Loucy (cell line): ENCODE data around the gene PPIL1.
A peak's percentile ranks its signal among the peaks of the same experiment; 100 is the strongest.

Experiments used
- H2AFZ ChIP-seq: fragments of 200-600 bp; sonication (generic); 2 replicates; pipeline ENCODE4 v1.6.0; 2016; ENCODE audit warnings: antibody characterized with exemption, mild to moderate bottlenecking, low read length, moderate library complexity
- H3F3A ChIP-seq: fragments of 200-600 bp; 2 replicates; pipeline ENCODE4 v1.6.0; 2016; ENCODE audit warnings: antibody characterized with exemption, low read depth, mild to moderate bottlenecking
- H3K27me3 ChIP-seq: fragments of 200-600 bp; sonication (generic); 2 replicates; pipeline ENCODE4 v1.6.1; 2014; ENCODE audit warnings: low read length, mild to moderate bottlenecking; ENCODE audit not compliant: insufficient read depth, poor library complexity, severe bottlenecking
- H3K36me3 ChIP-seq: fragments of 200-600 bp; sonication (generic); 2 replicates; pipeline ENCODE4 v1.6.1; 2016; ENCODE audit warnings: low read length; ENCODE audit not compliant: insufficient read depth
- H3K4me1 ChIP-seq: fragments of 200-600 bp; sonication (generic); 2 replicates; pipeline ENCODE4 v1.5.1; 2014; ENCODE audit warnings: low read length, mild to moderate bottlenecking; ENCODE audit not compliant: insufficient read depth, poor library complexity, severe bottlenecking
- H3K4me2 ChIP-seq: fragments of 200-600 bp; sonication (generic); 2 replicates; pipeline ENCODE4 v1.6.0; 2014; ENCODE audit warnings: antibody characterized with exemption, low read length, low read depth, mild to moderate bottlenecking; ENCODE audit not compliant: poor library complexity, severe bottlenecking
- H3K4me3 ChIP-seq: fragments of 200-600 bp; sonication (generic); 2 replicates; pipeline ENCODE4 v1.5.1; 2014; ENCODE audit warnings: low read length, mild to moderate bottlenecking, mixed read lengths; ENCODE audit not compliant: poor library complexity, severe bottlenecking
- H3K79me2 ChIP-seq: fragments of 200-600 bp; sonication (generic); 2 replicates; pipeline ENCODE4 v1.6.1; 2014; ENCODE audit warnings: low read length; ENCODE audit not compliant: insufficient read depth
- H3K9ac ChIP-seq: fragments of 200-600 bp; sonication (generic); 2 replicates; pipeline ENCODE4 v1.6.0; 2014; ENCODE audit warnings: mild to moderate bottlenecking, low read depth, low read length, moderate library complexity; ENCODE audit not compliant: poor library complexity, severe bottlenecking
- H3K9me2 ChIP-seq: fragments of 200-600 bp; sonication (generic); replicated peaks from 2 replicates; pipeline ENCODE4 v1.6.1; 2016; ENCODE audit warnings: low read depth, low read length, mixed read lengths
- H3K9me3 ChIP-seq: fragments of 200-600 bp; sonication (generic); 2 replicates; pipeline ENCODE4 v1.6.1; 2014; ENCODE audit warnings: mild to moderate bottlenecking, antibody characterized with exemption, low read length, low read depth; ENCODE audit not compliant: insufficient read depth
- H4K20me1 ChIP-seq: fragments of 200-600 bp; sonication (generic); 2 replicates; pipeline ENCODE4 v1.6.0; 2014; ENCODE audit warnings: antibody characterized with exemption, low read length, mild to moderate bottlenecking; ENCODE audit not compliant: insufficient read depth, poor library complexity, severe bottlenecking
- EZH2phosphoT487 ChIP-seq: fragments of 200-600 bp; IDR thresholded peaks from 2 replicates; pipeline ENCODE4 v1.6.1; 2018; ENCODE audit warnings: antibody characterized with exemption, mild to moderate bottlenecking, moderate library complexity, borderline replicate concordance
- TF ChIP-seq, protein P1 (sequence below): fragments of 200-600 bp; sonication (generic); conservative IDR thresholded peaks from 2 replicates; pipeline ENCODE4 v1.5.1; 2014; ENCODE audit warnings: mild to moderate bottlenecking, antibody characterized with exemption, low read length

Gene PPIL1

DNA sequence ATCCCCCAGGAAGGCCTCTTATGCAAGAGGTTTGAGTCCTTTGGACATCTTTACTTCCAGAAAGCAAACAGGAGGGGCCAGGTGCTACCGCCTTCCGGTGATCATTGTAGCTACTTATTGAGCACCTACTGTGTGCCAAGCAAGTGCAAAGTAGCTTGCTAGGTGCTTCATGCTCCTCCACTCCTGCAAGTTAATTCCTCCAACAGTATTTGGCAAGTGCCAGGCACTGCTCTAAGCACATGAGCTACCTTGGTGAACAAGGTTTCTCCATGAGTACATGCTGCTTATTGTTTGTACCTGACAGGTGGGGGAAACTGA is 37.6 kb downstream of the PPIL1 start:
- Histone ChIP-seq H3K9me3 (no peaks in the 10 kb centered on the region), H3K27me3 (no peaks in the 10 kb centered on the region), H3K4me2 (no peak overlapping the region), H3K4me1 (no peaks in the 10 kb centered on the region), H3K36me3 (no peaks in the 10 kb centered on the region), H3F3A (no peaks in the 10 kb centered on the region), H3K9me2 (no peaks in the 10 kb centered on the region), H2AFZ (no peak overlapping the region), H3K79me2 (no peaks in the 10 kb centered on the region), H3K9ac (no peak overlapping the region), H4K20me1 (no peaks in the 10 kb centered on the region), H3K4me3 (no peak overlapping the region)
- TF ChIP-seq, protein P1, sequence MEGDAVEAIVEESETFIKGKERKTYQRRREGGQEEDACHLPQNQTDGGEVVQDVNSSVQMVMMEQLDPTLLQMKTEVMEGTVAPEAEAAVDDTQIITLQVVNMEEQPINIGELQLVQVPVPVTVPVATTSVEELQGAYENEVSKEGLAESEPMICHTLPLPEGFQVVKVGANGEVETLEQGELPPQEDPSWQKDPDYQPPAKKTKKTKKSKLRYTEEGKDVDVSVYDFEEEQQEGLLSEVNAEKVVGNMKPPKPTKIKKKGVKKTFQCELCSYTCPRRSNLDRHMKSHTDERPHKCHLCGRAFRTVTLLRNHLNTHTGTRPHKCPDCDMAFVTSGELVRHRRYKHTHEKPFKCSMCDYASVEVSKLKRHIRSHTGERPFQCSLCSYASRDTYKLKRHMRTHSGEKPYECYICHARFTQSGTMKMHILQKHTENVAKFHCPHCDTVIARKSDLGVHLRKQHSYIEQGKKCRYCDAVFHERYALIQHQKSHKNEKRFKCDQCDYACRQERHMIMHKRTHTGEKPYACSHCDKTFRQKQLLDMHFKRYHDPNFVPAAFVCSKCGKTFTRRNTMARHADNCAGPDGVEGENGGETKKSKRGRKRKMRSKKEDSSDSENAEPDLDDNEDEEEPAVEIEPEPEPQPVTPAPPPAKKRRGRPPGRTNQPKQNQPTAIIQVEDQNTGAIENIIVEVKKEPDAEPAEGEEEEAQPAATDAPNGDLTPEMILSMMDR: no peak
- TF ChIP-seq EZH2phosphoT487: no peak

DNA sequence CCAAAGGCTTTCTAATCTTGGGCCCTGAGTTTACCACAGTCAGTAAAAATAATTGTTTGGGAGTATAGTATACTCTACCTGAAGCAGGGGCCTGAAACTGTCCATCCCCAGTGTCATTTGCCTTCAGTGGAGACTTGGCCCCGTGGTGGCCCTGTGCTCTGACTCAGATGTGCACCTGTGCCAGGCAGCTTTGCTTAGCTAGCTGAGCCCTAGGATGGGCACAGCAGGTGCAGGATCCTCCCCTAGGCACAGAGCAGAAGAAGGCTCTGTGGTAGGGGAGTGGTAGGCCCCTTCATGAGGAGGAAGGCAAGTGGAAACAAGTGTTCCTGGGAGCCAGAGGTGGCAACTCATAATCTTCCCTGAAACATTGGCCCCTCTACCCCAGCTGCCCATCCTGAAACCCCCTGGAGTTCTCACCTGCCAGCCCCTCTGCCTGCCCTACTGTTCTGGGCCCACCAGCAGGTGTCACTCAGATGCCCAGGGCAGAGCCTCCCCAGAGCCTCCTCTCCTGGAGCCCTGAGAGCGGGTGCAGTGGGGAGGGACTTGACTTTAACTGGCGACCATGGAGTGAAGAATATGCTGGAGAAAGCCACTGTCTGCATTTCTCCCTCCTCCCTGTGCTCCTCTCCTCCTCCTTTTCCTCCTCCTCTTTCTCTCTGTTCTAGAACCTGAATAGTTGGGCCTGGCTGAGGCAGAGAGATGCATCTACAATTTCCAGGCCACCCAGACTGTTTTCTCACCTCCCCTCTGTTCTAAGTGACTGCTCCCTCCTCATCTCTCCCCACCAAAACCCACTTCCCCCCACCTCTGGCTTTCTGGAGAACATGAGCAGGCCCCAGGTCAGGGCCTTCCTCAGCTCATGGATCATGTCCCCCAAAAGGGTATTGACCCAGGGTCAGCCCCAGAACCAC is 38.2 kb downstream of the PPIL1 start:
- H3K4me2 ChIP-seq: no peak overlapping the region
- H3K79me2 ChIP-seq: no peaks in the 10 kb centered on the region
- no peak overlapping the region for H3K9ac ChIP-seq
- no peak overlapping the region for H3K4me3 ChIP-seq
- TF ChIP-seq, protein P1: peak; percentile 53
- no peak for TF ChIP-seq EZH2phosphoT487
- no peaks in the 10 kb centered on the region for H4K20me1 ChIP-seq
- H2AFZ ChIP-seq: no peak overlapping the region
- no peaks in the 10 kb centered on the region for H3F3A ChIP-seq
- H3K27me3 ChIP-seq: no peaks in the 10 kb centered on the region
- H3K9me3 ChIP-seq: no peaks in the 10 kb centered on the region
- no peaks in the 10 kb centered on the region for H3K4me1 ChIP-seq
- no peaks in the 10 kb centered on the region for H3K9me2 ChIP-seq
- H3K36me3 ChIP-seq: no peaks in the 10 kb centered on the region

DNA sequence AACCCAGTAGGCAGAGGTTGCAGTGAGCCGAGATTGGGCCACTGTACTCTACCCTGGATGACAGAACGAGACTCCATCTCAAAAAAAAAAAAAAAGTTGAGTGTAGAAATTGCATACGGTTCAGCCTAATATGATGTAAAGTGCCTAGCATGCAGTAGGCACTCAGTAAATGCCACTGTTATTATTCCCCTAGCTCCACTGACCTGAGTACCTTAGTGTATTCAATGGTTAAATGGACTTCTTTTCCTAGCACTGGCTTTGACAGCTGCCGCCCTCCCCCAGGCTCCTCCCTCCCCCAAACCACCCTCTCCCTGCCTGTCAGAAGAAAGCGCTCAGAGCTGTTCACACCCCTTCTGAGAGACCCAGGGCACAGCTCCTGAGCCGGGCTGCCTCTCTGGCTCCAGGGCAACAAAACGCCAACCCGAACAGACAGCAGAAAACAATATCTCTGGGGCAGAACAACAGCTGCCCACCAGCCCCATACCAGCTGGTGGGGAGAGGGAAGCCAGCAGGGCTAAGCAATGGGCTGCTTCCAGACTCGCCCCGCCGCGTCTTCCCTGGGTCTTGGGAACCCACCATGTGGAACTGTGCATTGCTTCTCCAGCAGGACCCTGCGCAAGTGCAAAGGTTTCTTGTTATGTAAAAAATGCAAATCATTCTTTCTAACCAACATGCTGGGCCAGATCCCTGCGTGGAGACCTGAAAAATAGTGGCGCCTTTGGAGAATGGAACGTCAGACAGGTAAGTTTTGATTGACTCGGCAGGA is 39.8 kb downstream of the PPIL1 start:
- no peaks in the 10 kb centered on the region for H3K9me2 ChIP-seq
- no peaks in the 10 kb centered on the region for H3K79me2 ChIP-seq
- no peak overlapping the region for H3K4me3 ChIP-seq
- no peaks in the 10 kb centered on the region for H3K36me3 ChIP-seq
- H3K4me2 ChIP-seq: no peak overlapping the region
- H3K9ac ChIP-seq: no peak overlapping the region
- H3F3A ChIP-seq: no peaks in the 10 kb centered on the region
- no peak overlapping the region for H2AFZ ChIP-seq
- no peaks in the 10 kb centered on the region for H3K4me1 ChIP-seq
- H3K27me3 ChIP-seq: no peaks in the 10 kb centered on the region
- TF ChIP-seq EZH2phosphoT487: no peak
- TF ChIP-seq, protein P1: no peak
- H3K9me3 ChIP-seq: no peaks in the 10 kb centered on the region
- H4K20me1 ChIP-seq: no peaks in the 10 kb centered on the region
